Esophagus muscularis mucosa (tissue), 4 donors: ENCODE measurements around the gene CDNF. TPM values are rescaled to one million over a fixed set of nuclear protein-coding genes. Genes with fewer than 3 reads are reported as not detected.

Experiments used
- DNase-seq: peaks from one replicate; pipeline ENCODE4 v3.0.0-alpha.2; 2017; ENCODE audit errors: extremely low spot score
- H3K27ac ChIP-seq, 4 donors: fragments of 200-600 bp; sonication (generic); replicated peaks in 1 of 4; 1 replicate in 3 of 4; 2 replicates in 1 of 4; pipeline ENCODE4 v1.5.1; 2016 to 2019; ENCODE audit warnings: mild to moderate bottlenecking in 1 of 4
- H3K27me3 ChIP-seq, 4 donors: fragments of 200-600 bp; sonication (generic); one replicate each; pipeline versions ENCODE4 v1.5.1 to v1.6.0; 2016 to 2019
- H3K36me3 ChIP-seq, 4 donors: fragments of 200-600 bp; sonication (generic); one replicate each; pipeline ENCODE4 v1.5.1; 2016 to 2019
- H3K4me1 ChIP-seq, 4 donors: fragments of 200-600 bp; sonication (generic); one replicate each; pipeline ENCODE4 v1.5.1; 2016 to 2019
- H3K4me3 ChIP-seq, 4 donors: fragments of 200-600 bp; sonication (generic); 1 replicate in 2 of 4; 2 replicates in 2 of 4; pipeline ENCODE4 v1.5.1; 2016 to 2019; ENCODE audit warnings: mild to moderate bottlenecking in 4 of 4, moderate library complexity in 1 of 4
- H3K9me3 ChIP-seq, 4 donors: fragments of 200-600 bp; sonication (generic); 1 replicate in 3 of 4; 2 replicates in 1 of 4; pipeline ENCODE4 v1.5.1; 2016 to 2019
- EP300 ChIP-seq: sonication (generic); formaldehyde crosslinking; IDR thresholded peaks from one replicate; pipeline ENCODE4 v1.6.1; 2017; ENCODE audit warnings: antibody characterized with exemption
- POLR2A ChIP-seq: fragments of 450-650 bp; IDR thresholded peaks from one replicate; pipeline ENCODE4 v1.6.1; 2017; ENCODE audit warnings: antibody characterized with exemption, moderate library complexity, mild to moderate bottlenecking, low read depth
- POLR2AphosphoS5 ChIP-seq, 2 donors: sonication (generic); formaldehyde crosslinking; IDR thresholded peaks; one replicate each; pipeline ENCODE4 v1.6.1; 2017; ENCODE audit warnings: antibody characterized with exemption in 2 of 2
- WGBS: methylation state at CpG from one replicate; pipeline ENCODE4 v1.1.5; 2018; 5-methylcytosine and 5-hydroxymethylcytosine counted together
- intact Hi-C: fragments of 100-400 bp; cut with DNase I; formaldehyde crosslinking; loops from one replicate; pipeline ENCODE4 v1.15.1; 2023
- total RNA-seq, 4 donors: library from RNA; depleted of rRNA; stranded (reverse); fragments of >200 nt; gene quantifications; one replicate each; pipeline versions ENCODE4 v1.1.0 to v1.2.1, GENCODE V29; 2016
- TF ChIP-seq, protein P1 (sequence below), 3 experiments: fragments of 200-600 bp in 2 of 3; fragments of 450-650 bp in 1 of 3; sonication (generic) in 2 of 3; IDR thresholded peaks; one replicate each; pipeline ENCODE4 v1.5.1; 2017 to 2019; ENCODE audit warnings: antibody characterized with exemption in 3 of 3, mild to moderate bottlenecking in 2 of 3, moderate library complexity in 1 of 3

Gene CDNF
- total RNA-seq, 4 donors from 2014 or later, result 0.45 to 3.7 (median 0.67) TPM

DNA sequence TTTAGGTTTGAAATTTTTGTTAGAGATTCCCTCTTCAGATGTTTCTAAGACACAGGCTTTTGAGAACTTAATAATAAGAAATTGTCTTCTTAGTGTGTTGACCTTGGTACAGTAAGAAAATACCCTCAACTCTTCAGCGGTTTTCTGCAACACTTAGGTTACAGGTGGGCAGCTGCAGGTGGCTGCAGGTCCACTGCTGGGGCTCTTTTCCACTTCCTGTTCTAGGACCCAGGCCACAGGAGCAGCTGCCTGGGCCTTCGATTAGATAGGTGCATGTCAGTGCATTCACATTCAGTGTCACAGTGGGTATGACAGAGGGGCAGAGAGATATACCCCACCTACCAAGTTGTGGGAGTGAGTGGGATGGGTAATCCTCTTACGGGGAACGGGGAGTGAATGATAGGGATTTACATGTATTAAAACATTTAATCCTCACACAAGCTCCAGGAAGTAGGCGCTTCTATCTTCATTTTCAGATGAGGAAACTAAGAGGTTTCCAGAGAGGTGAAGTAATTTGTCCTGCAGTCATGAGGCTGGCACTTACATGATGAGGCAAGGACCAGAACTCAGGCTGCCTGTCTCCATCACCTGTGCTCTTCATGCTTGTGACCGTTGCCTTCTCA lies 20.6 kb upstream of the CDNF start:
- TF ChIP-seq POLR2A, result no peak
- TF ChIP-seq, protein P1, sequence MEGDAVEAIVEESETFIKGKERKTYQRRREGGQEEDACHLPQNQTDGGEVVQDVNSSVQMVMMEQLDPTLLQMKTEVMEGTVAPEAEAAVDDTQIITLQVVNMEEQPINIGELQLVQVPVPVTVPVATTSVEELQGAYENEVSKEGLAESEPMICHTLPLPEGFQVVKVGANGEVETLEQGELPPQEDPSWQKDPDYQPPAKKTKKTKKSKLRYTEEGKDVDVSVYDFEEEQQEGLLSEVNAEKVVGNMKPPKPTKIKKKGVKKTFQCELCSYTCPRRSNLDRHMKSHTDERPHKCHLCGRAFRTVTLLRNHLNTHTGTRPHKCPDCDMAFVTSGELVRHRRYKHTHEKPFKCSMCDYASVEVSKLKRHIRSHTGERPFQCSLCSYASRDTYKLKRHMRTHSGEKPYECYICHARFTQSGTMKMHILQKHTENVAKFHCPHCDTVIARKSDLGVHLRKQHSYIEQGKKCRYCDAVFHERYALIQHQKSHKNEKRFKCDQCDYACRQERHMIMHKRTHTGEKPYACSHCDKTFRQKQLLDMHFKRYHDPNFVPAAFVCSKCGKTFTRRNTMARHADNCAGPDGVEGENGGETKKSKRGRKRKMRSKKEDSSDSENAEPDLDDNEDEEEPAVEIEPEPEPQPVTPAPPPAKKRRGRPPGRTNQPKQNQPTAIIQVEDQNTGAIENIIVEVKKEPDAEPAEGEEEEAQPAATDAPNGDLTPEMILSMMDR (IDR thresholded peaks at IDR 0.05), result no peak
- TF ChIP-seq POLR2AphosphoS5 (IDR thresholded peaks at IDR 0.05), result no peak
- no peak for TF ChIP-seq EP300
- no peak overlapping the region for H3K27ac ChIP-seq
- H3K9me3 ChIP-seq, result no peaks in the 10 kb centered on the region
- peaks cover 6 to 66% (median 35%) of the 10 kb centered on the region in 4 donors for H3K36me3 ChIP-seq
- no peaks in the 10 kb centered on the region for H3K4me1 ChIP-seq
- WGBS, result 90% methylated on average over 6 of the region's 6 CpGs
- H3K27me3 ChIP-seq, result no peaks in the 10 kb centered on the region
- H3K4me3 ChIP-seq, result no peak overlapping the region
- intact Hi-C loops, result no loop called here
- DNase-seq, result no peak

DNA sequence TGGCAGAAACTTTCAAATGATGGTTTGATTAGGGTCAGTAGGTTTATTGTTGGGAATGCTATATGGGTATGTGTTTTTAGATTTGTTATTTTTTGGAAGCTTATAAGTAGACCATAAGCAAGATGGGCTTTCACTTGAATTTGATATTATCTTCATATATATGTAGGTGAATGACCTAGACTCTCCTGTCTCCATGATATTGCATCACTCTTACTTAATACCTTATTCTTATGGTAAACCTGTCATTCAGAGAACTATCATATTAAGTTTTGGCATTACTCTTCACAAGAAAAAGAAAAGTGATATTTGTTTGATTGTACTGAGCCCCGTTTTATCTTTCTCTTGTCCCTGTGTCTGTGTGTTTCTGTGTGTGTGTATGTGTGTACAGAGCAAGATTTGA lies 17.6 kb upstream of the CDNF start:
- H3K4me3 ChIP-seq, result no peak overlapping the region
- no peaks in the 10 kb centered on the region for H3K9me3 ChIP-seq
- no peak overlapping the region for H3K27ac ChIP-seq
- no peak for DNase-seq
- no peaks in the 10 kb centered on the region for H3K27me3 ChIP-seq
- H3K36me3 ChIP-seq, result peaks cover 6 to 72% (median 37%) of the 10 kb centered on the region in 4 donors
- WGBS, result 93% methylated on average over 1 of the region's 1 CpG
- TF ChIP-seq POLR2A (no peak), POLR2AphosphoS5 (IDR thresholded peaks at IDR 0.05) (no peak)
- intact Hi-C loops, result no loop called here
- H3K4me1 ChIP-seq, result no peaks in the 10 kb centered on the region

DNA sequence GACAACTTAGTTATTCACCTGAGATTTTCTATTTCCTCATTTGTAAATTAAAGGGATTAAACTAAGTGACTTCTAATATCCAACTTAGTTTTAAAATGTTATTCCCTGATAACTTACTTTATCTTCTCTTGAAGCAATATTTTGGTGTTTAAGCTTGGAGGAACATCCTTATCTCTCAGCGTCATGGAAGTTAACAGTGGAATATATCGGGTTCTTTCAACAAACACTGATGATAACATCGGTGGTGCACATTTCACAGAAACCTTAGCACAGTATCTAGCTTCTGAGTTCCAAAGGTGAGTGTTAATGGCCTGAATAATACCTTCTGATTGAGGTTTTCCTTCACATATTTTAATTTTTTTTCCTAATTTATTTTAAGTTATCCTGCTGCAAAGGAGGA lies 14.4 kb upstream of the CDNF start:
- H3K36me3 ChIP-seq, result peaks cover 6 to 68% (median 33%) of the 10 kb centered on the region in 4 donors
- TF ChIP-seq EP300, result no peak
- no peak for TF ChIP-seq POLR2A
- TF ChIP-seq POLR2AphosphoS5 (IDR thresholded peaks at IDR 0.05), result no peak
- TF ChIP-seq, protein P1 (IDR thresholded peaks at IDR 0.05), result no peak

DNA sequence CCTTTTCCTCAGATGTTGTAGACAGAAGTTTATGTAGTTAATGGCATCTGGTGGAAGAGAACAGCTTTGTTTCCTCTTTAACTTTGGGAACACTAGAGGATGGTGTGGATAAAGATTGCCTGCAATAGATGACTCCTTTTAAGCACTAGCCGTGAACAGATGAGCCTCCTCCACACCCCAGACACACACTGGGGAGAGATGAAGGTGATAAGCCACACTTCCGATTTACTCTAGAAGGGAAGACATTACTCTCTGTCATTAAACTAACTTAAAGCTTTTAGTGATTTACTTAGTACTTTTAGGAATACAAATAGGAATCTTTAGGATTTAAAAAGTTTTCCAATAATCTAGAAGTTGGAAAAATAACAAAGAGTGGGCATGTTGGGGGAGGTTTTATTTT lies 7.1 kb upstream of the CDNF start:
- Histone ChIP-seq H3K4me1 (peaks cover 0 to under 1% (median 0%) of the 10 kb centered on the region in 4 donors), H3K27ac (no peak overlapping the region), H3K9me3 (no peaks in the 10 kb centered on the region), H3K4me3 (no peak overlapping the region), H3K36me3 (peaks cover 19 to 73% (median 47%) of the 10 kb centered on the region in 4 donors), H3K27me3 (no peaks in the 10 kb centered on the region)
- intact Hi-C loops, result no loop called here
- 88% methylated on average over 2 of the region's 2 CpGs for WGBS
- no peak for DNase-seq
- TF ChIP-seq POLR2A, result no peak
- TF ChIP-seq EP300, result no peak
- TF ChIP-seq POLR2AphosphoS5 (IDR thresholded peaks at IDR 0.05), result no peak

More for the DNA sequence above, 14.4 kb upstream of the CDNF start:
- DNase-seq, result no peak
- Histone ChIP-seq H3K9me3 (no peaks in the 10 kb centered on the region), H3K27ac (no peak overlapping the region), H3K4me3 (no peak overlapping the region), H3K4me1 (no peaks in the 10 kb centered on the region), H3K27me3 (no peaks in the 10 kb centered on the region)
- intact Hi-C loops, result no loop called here
- WGBS, result 91% methylated on average over 3 of the region's 3 CpGs

DNA sequence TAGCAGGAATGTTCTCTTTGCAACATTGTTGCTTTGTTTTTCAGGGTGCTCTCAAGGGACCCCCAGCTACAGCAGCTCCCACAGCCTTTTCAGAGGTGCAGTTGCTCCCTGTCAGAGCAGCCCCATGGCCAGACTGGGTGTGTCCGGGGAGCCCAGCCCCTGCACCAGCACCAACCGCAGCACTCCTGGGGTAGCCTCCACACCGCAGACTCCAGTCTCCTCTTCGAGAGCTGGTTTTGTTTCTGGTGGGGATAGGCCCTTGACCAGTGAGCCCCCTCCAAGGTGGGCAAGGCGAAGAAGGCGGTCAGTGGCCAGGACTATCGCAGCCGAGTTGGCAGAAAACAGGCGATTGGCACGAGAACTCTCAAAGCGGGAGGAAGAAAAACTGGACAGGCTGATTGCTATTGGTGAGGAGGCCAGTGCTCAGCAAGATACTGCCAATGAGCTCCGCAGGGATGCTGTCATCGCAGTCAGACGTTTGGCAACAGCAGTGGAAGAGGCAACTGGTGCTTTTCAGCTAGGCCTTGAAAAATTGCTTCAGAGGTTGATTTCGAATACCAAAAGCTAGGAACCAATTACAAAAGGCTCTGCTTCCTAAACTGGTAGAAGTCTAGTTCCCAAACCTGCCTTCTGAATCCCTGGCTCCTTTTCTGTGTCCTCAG lies 5.6 kb upstream of the CDNF start:
- WGBS, result 91% methylated on average over 15 of the region's 15 CpGs

More for the DNA sequence above, 5.6 kb upstream of the CDNF start:
- peaks cover 19 to 59% (median 43%) of the 10 kb centered on the region in 4 donors for H3K36me3 ChIP-seq
- peak; percentile 60 for DNase-seq
- H3K4me3 ChIP-seq, result no peak overlapping the region
- no peak overlapping the region for H3K27ac ChIP-seq
- no peaks in the 10 kb centered on the region for H3K27me3 ChIP-seq
- peaks cover 9 to 12% (median 10%) of the 10 kb centered on the region in 4 donors for H3K4me1 ChIP-seq
- no peaks in the 10 kb centered on the region for H3K9me3 ChIP-seq
- intact Hi-C loops, result no loop called here
- TF ChIP-seq, protein P1 (IDR thresholded peaks at IDR 0.05), result no peak
- no peak for TF ChIP-seq POLR2AphosphoS5 (IDR thresholded peaks at IDR 0.05)
- TF ChIP-seq POLR2A, result no peak
- no peak for TF ChIP-seq EP300
